WTC11 (cell line): ENCODE data around the gene FBXO28. TPM values are rescaled to one million over a fixed set of nuclear protein-coding genes. Genes with fewer than 3 reads are reported as not detected.

Source experiments
- ATAC-seq: fragments of 200-7000 bp; cut with Tn5 transposase; 2 replicates; pipeline ENCODE4 v1.10.0; 2021; ENCODE audit warnings: mild to moderate bottlenecking, moderate library complexity
- CTCF ChIA-PET: fragments of 300-600 bp; sonication (Branson Sonifier 250); formaldehyde crosslinking; loops from one replicate; lab custom pipeline; 2021; ENCODE audit warnings: antibody characterized with exemption; lab: Charles Lee
- POLR2A ChIA-PET: fragments of 350-600 bp; sonication (Branson Sonifier 250); formaldehyde crosslinking; loops from one replicate; lab custom pipeline; 2021; ENCODE audit warnings: antibody characterized with exemption; lab: Charles Lee
- DNase-seq: peaks from one replicate; pipeline ENCODE4 v3.0.0; 2021; ENCODE audit warnings: low spot score
- H3K27ac Mint-ChIP-seq: 2 replicates; pipeline ENCODE4 v1.8.0; 2021; ENCODE audit warnings: mixed read lengths
- H3K27me3 Mint-ChIP-seq: 2 replicates; pipeline ENCODE4 v1.8.0; 2021; ENCODE audit warnings: low read depth, mild to moderate bottlenecking, moderate library complexity, mixed read lengths
- H3K36me3 Mint-ChIP-seq: 2 replicates; pipeline ENCODE4 v1.8.0; 2021; ENCODE audit warnings: mixed read lengths
- H3K4me1 Mint-ChIP-seq: 2 replicates; pipeline ENCODE4 v1.8.0; 2022; ENCODE audit warnings: mixed read lengths
- H3K4me3 Mint-ChIP-seq: 2 replicates; pipeline ENCODE4 v1.8.0; 2021; ENCODE audit warnings: mild to moderate bottlenecking, moderate library complexity, mixed read lengths
- H3K9me3 Mint-ChIP-seq: 2 replicates; pipeline ENCODE4 v1.8.0; 2021; ENCODE audit warnings: mixed read lengths
- CREB1 ChIP-seq: sonication (generic); formaldehyde crosslinking; IDR thresholded peaks from 2 replicates; pipeline ENCODE4 v1.8.0; 2023; ENCODE audit warnings: mild to moderate bottlenecking, missing genetic modification reagents
- CREM ChIP-seq: sonication (generic); formaldehyde crosslinking; IDR thresholded peaks from 2 replicates; pipeline ENCODE4 v1.8.1; 2022; ENCODE audit warnings: mild to moderate bottlenecking, missing genetic modification reagents, moderate library complexity
- E2F1 ChIP-seq: sonication (generic); formaldehyde crosslinking; IDR thresholded peaks from 2 replicates; pipeline ENCODE4 v1.8.0; 2022; ENCODE audit warnings: mild to moderate bottlenecking, missing genetic modification reagents
- ELF4 ChIP-seq: sonication (generic); formaldehyde crosslinking; IDR thresholded peaks from 2 replicates; pipeline ENCODE4 v1.8.1; 2022; ENCODE audit warnings: low read depth, mild to moderate bottlenecking, moderate library complexity, missing genetic modification reagents
- EMX1 ChIP-seq: fragments of 250-450 bp; sonication (Bioruptor Pico); IDR thresholded peaks from 2 replicates; pipeline ENCODE4 v1.8.0; 2021; ENCODE audit warnings: mild to moderate bottlenecking
- HMGXB4 ChIP-seq: sonication (generic); formaldehyde crosslinking; IDR thresholded peaks from 2 replicates; pipeline ENCODE4 v1.8.1; 2023; ENCODE audit warnings: mild to moderate bottlenecking, moderate library complexity, missing genetic modification reagents
- MLX ChIP-seq: sonication (generic); formaldehyde crosslinking; IDR thresholded peaks from 2 replicates; pipeline ENCODE4 v1.8.1; 2023; ENCODE audit warnings: mild to moderate bottlenecking, missing genetic modification reagents, moderate library complexity
- NR1H2 ChIP-seq: sonication (generic); formaldehyde crosslinking; IDR thresholded peaks from 2 replicates; pipeline ENCODE4 v1.9.0; 2021; ENCODE audit warnings: mild to moderate bottlenecking, moderate library complexity, missing genetic modification reagents
- NR2C2 ChIP-seq: sonication (generic); formaldehyde crosslinking; IDR thresholded peaks from 2 replicates; pipeline ENCODE4 v1.8.0; 2022; ENCODE audit warnings: mild to moderate bottlenecking, missing genetic modification reagents
- PRDM15 ChIP-seq: sonication (generic); formaldehyde crosslinking; IDR thresholded peaks from 2 replicates; pipeline ENCODE4 v1.8.0; 2022; ENCODE audit warnings: missing genetic modification reagents
- RELA ChIP-seq: sonication (generic); formaldehyde crosslinking; IDR thresholded peaks from 2 replicates; pipeline ENCODE4 v1.8.1; 2022; ENCODE audit warnings: missing genetic modification reagents, mild to moderate bottlenecking, borderline replicate concordance
- SMAD3 ChIP-seq: sonication (generic); formaldehyde crosslinking; IDR thresholded peaks from 2 replicates; pipeline ENCODE4 v1.8.0; 2022; ENCODE audit warnings: missing genetic modification reagents, mild to moderate bottlenecking, borderline replicate concordance
- ZNF138 ChIP-seq: sonication (generic); formaldehyde crosslinking; conservative IDR thresholded peaks from 2 replicates; pipeline ENCODE4 v1.8.1; 2022; ENCODE audit warnings: mild to moderate bottlenecking, moderate library complexity, missing genetic modification reagents
- ZNF219 ChIP-seq: sonication (generic); formaldehyde crosslinking; IDR thresholded peaks from 2 replicates; pipeline ENCODE4 v1.8.0; 2023; ENCODE audit warnings: missing genetic modification reagents, mild to moderate bottlenecking, borderline replicate concordance
- ZNF263 ChIP-seq: sonication (generic); formaldehyde crosslinking; IDR thresholded peaks from 2 replicates; pipeline ENCODE4 v1.8.1; 2022; ENCODE audit warnings: low read depth, mild to moderate bottlenecking, moderate library complexity, missing genetic modification reagents
- ZNF396 ChIP-seq: fragments of 250-450 bp; sonication (Bioruptor Pico); IDR thresholded peaks from 2 replicates; pipeline ENCODE4 v1.8.0; 2021; ENCODE audit warnings: mild to moderate bottlenecking, moderate library complexity, borderline replicate concordance
- ZNF423 ChIP-seq: fragments of 250-450 bp; sonication (Bioruptor Pico); IDR thresholded peaks from 2 replicates; pipeline ENCODE4 v2.1.2; 2022; ENCODE audit warnings: mild to moderate bottlenecking, moderate library complexity
- ZNF532 ChIP-seq: fragments of 250-450 bp; sonication (Bioruptor Pico); IDR thresholded peaks from 2 replicates; pipeline ENCODE4 v1.9.0; 2021; ENCODE audit warnings: mild to moderate bottlenecking, borderline replicate concordance
- total RNA-seq: library from RNA; stranded (reverse); gene quantifications from 3 replicates; pipeline ENCODE4 v1.2.3, GENCODE V29; 2021

Gene FBXO28
- total RNA-seq, 1 experiment from 2014 or later: 36.8 TPM

- TF ChIP-seq ZNF138 (CRISPR knock-in tag) (no peak), SMAD3 (CRISPR knock-in tag) (no peak)
- TF ChIP-seq, all 79 proteins: peak for 16
Measured at GRCh38 chr1:224182866-224183590, 69.1 kb downstream of the FBXO28 start, which contains the start of gene DEGS1 (continued).

GRCh38 chr1:224183591-224184312, 69.8 kb downstream of the FBXO28 start:
- Mint-ChIP-seq H3K27me3 (no peaks in the 10 kb centered on the region; the same call in 1 of the 2 replicates), H3K4me3 (peak overlapping the region; percentile 81), H3K36me3 (peaks cover 13% of the 10 kb centered on the region), H3K27ac (no peak overlapping the region), H3K4me1 (peaks cover 31% of the 10 kb centered on the region), H3K9me3 (peaks cover 5% of the 10 kb centered on the region; the same call in 1 of the 2 replicates)
- CTCF ChIA-PET: interaction anchor here (0.7 to 1.0 kb wide), 2 partner anchors 12 to 488 kb away, joined by 3 read pairs; no protein-coding TSS in a partner anchor
- DNase-seq (peak; percentile 51), ATAC-seq (peak; percentile 67)
- POLR2A ChIA-PET: interaction anchor here (0.5 to 1.4 kb wide), 4 partner anchors 9 to 137 kb away, joined by 3 to 7 read pairs (median 3); no protein-coding TSS in a partner anchor
- peak; percentile 30; the same call in 1 of the 2 replicates for TF ChIP-seq E2F1 (CRISPR knock-in tag)
- TF ChIP-seq CREB1: no peak
- TF ChIP-seq ELF4 (CRISPR knock-in tag): no peak
- no peak for TF ChIP-seq ZNF532 (CRISPR knock-in tag)
- TF ChIP-seq ZNF263: no peak
- no peak; the same call in 1 of the 2 replicates for TF ChIP-seq CREM (CRISPR knock-in tag)
- TF ChIP-seq HMGXB4 (CRISPR knock-in tag): peak; percentile 77; the same call in 1 of the 2 replicates
- no peak for TF ChIP-seq ZNF396 (CRISPR knock-in tag)
- no peak for TF ChIP-seq EMX1 (CRISPR knock-in tag)
- 0 out of 2 replicates have a peak, but pooled peaks have one; percentile 25 for TF ChIP-seq MLX (CRISPR knock-in tag)
- TF ChIP-seq ZNF219 (CRISPR knock-in tag): no peak
- TF ChIP-seq ZNF423 (CRISPR knock-in tag): no peak
- no peak for TF ChIP-seq NR1H2
- TF ChIP-seq RELA: no peak
- TF ChIP-seq PRDM15 (CRISPR knock-in tag): no peak
- peak; percentile 47; the same call in 1 of the 2 replicates for TF ChIP-seq NR2C2 (CRISPR knock-in tag)
